ENCODE data around the gene PRSS33.

PRSS33 gene

GRCh38 chr16:2799859-2800226 lies 12.5 kb upstream of the PRSS33 start:
- no peak for FAIRE-seq
- no peak for TF ChIP-seq POLR2A (IDR thresholded peaks at IDR 0.05; ENCODE audit: low read depth, low read length)
- no peak for DNase-seq (ENCODE audit: insufficient read length, low spot score)

- DNase-seq (ENCODE audit: insufficient read length, low spot score) (no peak), FAIRE-seq (no peak)
- TF ChIP-seq POLR2A (IDR thresholded peaks at IDR 0.05; ENCODE audit: low read depth, low read length) = no peak
These were observed 12.0 kb upstream of the PRSS33 start for GRCh38 chr16:2799205-2799858.

GRCh38 chr16:2798723-2799204 lies 11.4 kb upstream of the PRSS33 start:
- FAIRE-seq (no peak), DNase-seq (ENCODE audit: insufficient read length, low spot score) (no peak)
- no peak for TF ChIP-seq POLR2A (IDR thresholded peaks at IDR 0.05; ENCODE audit: low read depth, low read length)

- no peak for TF ChIP-seq POLR2A (IDR thresholded peaks at IDR 0.05; ENCODE audit: low read depth, low read length)
- DNase-seq (ENCODE audit: insufficient read length, low spot score) (peak; percentile 52), FAIRE-seq (peak; percentile 70)
These were observed 8.2 kb upstream of the PRSS33 start for GRCh38 chr16:2795395-2796143.

DNA sequence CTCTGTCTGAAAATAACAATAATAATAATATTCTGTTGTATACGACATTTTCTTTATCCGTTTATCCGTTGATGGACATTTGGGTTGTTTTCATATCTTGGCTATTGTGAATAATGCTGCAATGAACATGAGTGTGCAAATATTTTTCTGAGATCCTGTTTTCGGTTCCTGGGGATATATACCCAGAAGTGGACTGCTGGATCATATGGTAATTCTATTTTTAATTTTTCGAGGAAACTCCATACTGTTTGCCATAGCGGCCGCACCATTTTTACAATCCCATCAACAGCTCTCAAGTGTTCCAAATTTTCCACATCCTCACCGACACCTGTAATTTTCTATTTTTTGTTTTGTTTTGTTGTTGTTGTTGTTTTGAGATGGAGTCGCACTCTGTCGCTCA lies 5.6 kb upstream of the PRSS33 start:
- DNase-seq (ENCODE audit: insufficient read length, low spot score) (no peak), FAIRE-seq (no peak)
- TF ChIP-seq POLR2A (IDR thresholded peaks at IDR 0.05; ENCODE audit: low read depth, low read length) = no peak

GRCh38 chr16:2791174-2791573 lies 3.8 kb upstream of the PRSS33 start:
- FAIRE-seq (no peak), DNase-seq (ENCODE audit: insufficient read length, low spot score) (no peak)
- TF ChIP-seq POLR2A (IDR thresholded peaks at IDR 0.05; ENCODE audit: low read depth, low read length) = no peak

- no peak for DNase-seq (ENCODE audit: insufficient read length, low spot score)
- TF ChIP-seq POLR2A (IDR thresholded peaks at IDR 0.05; ENCODE audit: low read depth, low read length) = no peak
- FAIRE-seq = no peak
These were observed 3.3 kb upstream of the PRSS33 start for GRCh38 chr16:2790631-2791030.

GRCh38 chr16:2787961-2788360 lies 601 bp upstream of the PRSS33 start:
- DNase-seq (ENCODE audit: insufficient read length, low spot score) = no peak
- no peak for TF ChIP-seq POLR2A (IDR thresholded peaks at IDR 0.05; ENCODE audit: low read depth, low read length)
- no peak for FAIRE-seq

GRCh38 chr16:2786826-2787151 lies 571 bp downstream of the PRSS33 start:
- DNase-seq (ENCODE audit: insufficient read length, low spot score) (no peak), FAIRE-seq (no peak)
- no peak for TF ChIP-seq POLR2A (IDR thresholded peaks at IDR 0.05; ENCODE audit: low read depth, low read length)

DNA sequence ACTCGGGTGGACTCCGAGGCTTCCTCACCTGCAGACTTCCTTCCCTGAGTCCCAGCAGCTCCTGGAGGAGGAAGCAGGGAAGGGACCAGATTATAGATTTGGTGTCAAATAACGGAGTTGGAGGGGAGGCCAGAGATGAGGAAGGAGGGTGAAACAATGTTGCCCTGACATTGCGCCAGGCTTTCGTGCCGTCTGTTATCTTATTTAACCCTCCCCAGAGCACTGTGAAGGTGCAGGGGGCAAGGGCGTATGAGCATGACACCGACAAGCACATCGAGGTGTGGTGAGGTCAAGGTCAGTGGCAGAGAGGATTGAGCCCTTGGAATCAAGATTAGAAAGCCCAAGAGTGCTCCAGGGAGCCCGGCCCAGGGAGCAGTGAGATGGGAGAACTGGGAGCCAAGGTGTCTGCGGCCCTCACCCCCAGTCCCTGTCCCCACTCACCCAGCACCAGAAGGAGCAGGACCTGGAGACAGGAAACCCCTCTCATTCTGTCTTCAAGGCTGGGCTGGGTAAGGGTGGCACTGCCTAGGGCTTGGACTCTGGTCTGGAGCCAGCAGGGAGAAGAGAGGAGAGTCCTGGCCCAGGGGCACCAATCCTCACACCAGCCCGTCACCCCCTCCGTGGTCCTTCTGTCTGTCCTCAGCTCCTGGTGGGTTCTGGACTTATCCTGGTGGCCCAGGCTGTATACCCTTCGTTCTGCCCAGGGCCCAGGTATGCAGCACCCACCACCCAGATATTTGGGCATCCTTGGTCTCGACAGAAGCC lies 1.1 kb downstream of the PRSS33 start:
- TF ChIP-seq POLR2A (IDR thresholded peaks at IDR 0.05; ENCODE audit: low read depth, low read length) = no peak
- FAIRE-seq (no peak), DNase-seq (ENCODE audit: insufficient read length, low spot score) (no peak)

DNA sequence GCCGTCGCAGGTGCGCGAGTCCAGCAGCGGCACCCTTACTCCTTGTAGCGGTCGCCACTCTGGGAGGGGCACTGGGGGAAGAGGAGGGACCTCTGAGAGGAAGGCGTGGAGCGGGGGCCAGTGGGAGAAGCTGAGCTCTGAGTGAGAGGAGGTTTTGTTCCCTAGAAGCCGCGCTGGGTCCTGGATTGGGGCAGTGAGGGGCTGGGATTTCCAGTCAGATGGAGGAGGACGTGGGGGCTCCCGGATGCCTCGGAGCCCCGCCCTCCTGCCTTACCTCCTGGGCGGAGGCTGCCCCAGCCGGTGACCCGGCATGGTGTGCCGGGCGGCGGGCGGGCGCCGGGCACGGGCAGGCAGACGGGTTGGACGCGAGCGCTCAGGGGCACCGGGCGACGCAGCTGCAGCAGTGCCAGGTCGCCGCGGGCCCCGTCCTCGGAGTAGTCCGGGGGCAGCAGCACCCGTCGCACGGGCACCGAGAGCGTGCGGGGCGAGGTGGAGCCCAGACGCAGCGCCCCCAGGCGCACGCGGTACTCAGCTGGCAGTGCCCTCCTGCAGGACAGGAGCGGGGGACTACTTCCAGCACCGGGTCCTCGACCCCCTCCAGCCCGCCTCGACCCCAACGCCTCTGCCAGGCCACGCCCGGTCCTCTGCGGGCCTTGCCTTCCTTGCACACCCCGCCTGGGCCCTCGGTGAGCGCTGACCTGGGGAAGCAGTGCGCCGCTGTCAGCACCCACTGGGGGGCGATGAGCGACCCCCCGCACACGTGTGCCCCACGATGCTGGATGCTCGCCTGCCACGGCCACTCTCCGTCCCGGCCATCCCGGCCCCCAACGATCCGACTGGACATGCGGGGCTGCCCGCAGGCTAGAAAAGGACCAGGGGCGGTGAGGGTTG lies 2.0 kb downstream of the PRSS33 start:
- no peak for FAIRE-seq
- DNase-seq (ENCODE audit: insufficient read length, low spot score) = no peak
- TF ChIP-seq POLR2A (IDR thresholded peaks at IDR 0.05; ENCODE audit: low read depth, low read length) = no peak

DNA sequence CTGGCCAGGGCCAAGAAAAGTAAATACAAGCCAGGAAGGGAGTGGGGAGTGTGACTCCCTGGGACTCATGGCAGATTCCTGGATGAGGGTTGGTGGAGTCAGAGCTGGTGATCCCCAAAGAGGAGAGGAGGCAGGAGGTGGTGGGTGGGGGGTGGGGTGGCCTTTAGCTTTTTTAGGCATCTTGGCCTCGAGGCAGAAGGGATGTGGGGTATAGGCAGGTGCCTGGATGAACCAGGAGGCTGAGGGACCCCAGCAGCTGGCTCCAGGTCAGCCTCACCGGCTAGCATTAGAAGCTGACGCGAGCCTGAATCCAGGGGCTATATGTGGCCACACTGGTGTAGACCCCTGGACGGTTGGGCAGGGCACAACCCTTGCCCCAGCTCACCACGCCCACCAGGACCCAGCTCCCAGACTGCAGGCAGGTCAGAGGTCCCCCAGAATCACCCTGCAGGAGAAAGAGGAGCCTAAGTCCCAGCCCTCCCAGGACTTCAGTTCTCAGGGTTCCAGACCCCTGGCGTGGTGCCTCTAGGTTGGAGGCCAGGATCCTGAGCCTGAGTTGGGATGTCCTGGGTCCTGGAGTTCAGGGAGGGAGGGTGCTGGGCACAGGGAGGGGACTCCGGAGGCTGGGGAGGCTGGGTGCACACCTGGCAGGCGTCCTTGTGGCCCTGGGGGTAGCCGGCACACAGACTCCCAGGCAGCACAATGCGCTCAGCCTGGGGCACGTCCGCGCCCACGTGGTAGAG lies 2.8 kb downstream of the PRSS33 start:
- FAIRE-seq (no peak), DNase-seq (ENCODE audit: insufficient read length, low spot score) (no peak)
- no peak for TF ChIP-seq POLR2A (IDR thresholded peaks at IDR 0.05; ENCODE audit: low read depth, low read length)
